Gastroesophageal sphincter (tissue), 3 donors: ENCODE measurements around the gene NSDHL.

Experiments used
- CTCF ChIP-seq, 4 experiments: fragments of 200-600 bp in 2 of 4; fragments of 450-650 bp in 2 of 4; sonication (generic) in 1 of 4; IDR thresholded peaks; one replicate each; pipeline ENCODE4 v1.5.1; 2017 to 2019; ENCODE audit warnings: antibody characterized with exemption in 4 of 4, mild to moderate bottlenecking in 2 of 4, moderate library complexity in 2 of 4
- EP300 ChIP-seq: sonication (generic); formaldehyde crosslinking; IDR thresholded peaks from one replicate; pipeline ENCODE4 v1.6.1; 2017; ENCODE audit warnings: antibody characterized with exemption, mild to moderate bottlenecking
- POLR2A ChIP-seq, 2 donors: fragments of 450-650 bp; IDR thresholded peaks; one replicate each; pipeline ENCODE4 v1.6.1; 2017; ENCODE audit warnings: antibody characterized with exemption in 2 of 2, mild to moderate bottlenecking in 2 of 2, moderate library complexity in 1 of 2
- POLR2AphosphoS5 ChIP-seq: sonication (generic); formaldehyde crosslinking; IDR thresholded peaks from one replicate; pipeline ENCODE4 v1.6.1; 2017; ENCODE audit warnings: antibody characterized with exemption

- TF ChIP-seq CTCF (IDR thresholded peaks at IDR 0.05) (no peak), POLR2AphosphoS5 (no peak), POLR2A (IDR thresholded peaks at IDR 0.05) (no peak), EP300 (no peak)
These were observed 72.7 kb downstream of the NSDHL start for GRCh38 chrX:152903589-152903988.
